ENCODE results near the gene U2AF2.

U2AF2 gene

GRCh38 chr19:55671054-55671378 lies 16.2 kb downstream of the U2AF2 start:
- Mint-ChIP-seq H3K4me1 (peaks cover 43% of the 10 kb centered on the region), H3K36me3 (ENCODE audit: low read depth) (peaks cover 33% of the 10 kb centered on the region), H3K27me3 (ENCODE audit: low read depth, poor library complexity) (peaks cover 3% of the 10 kb centered on the region), H3K4me3 (no peak overlapping the region), H3K27ac (peak overlapping the region; percentile 70), H3K9me3 (no peaks in the 10 kb centered on the region)
- DNase-seq = no peak
- TF ChIP-seq CTCF (IDR thresholded peaks at IDR 0.05) = no peak

- no peak overlapping the region for H3K4me3 Mint-ChIP-seq
- peaks cover 32% of the 10 kb centered on the region for H3K36me3 Mint-ChIP-seq (ENCODE audit: low read depth)
- TF ChIP-seq CTCF (IDR thresholded peaks at IDR 0.05) = no peak
- H3K27me3 Mint-ChIP-seq (ENCODE audit: low read depth, poor library complexity) = peaks cover 3% of the 10 kb centered on the region
- H3K9me3 Mint-ChIP-seq = no peaks in the 10 kb centered on the region
- DNase-seq = no peak
- H3K27ac Mint-ChIP-seq = peak overlapping the region; percentile 84
- H3K4me1 Mint-ChIP-seq = peaks cover 57% of the 10 kb centered on the region
Measured at GRCh38 chr19:55672418-55672817, 17.6 kb downstream of the U2AF2 start.

- Mint-ChIP-seq H3K4me1 (peaks cover 62% of the 10 kb centered on the region), H3K4me3 (peak overlapping the region; percentile 58), H3K27ac (peak overlapping the region; percentile 92), H3K9me3 (no peaks in the 10 kb centered on the region), H3K36me3 (ENCODE audit: low read depth) (peaks cover 33% of the 10 kb centered on the region), H3K27me3 (ENCODE audit: low read depth, poor library complexity) (peaks cover 3% of the 10 kb centered on the region)
- no peak for TF ChIP-seq CTCF (IDR thresholded peaks at IDR 0.05)
- DNase-seq = no peak
Measured at GRCh38 chr19:55673465-55673864, 18.6 kb downstream of the U2AF2 start.

GRCh38 chr19:55673889-55674288 lies 19.1 kb downstream of the U2AF2 start:
- no peak for TF ChIP-seq CTCF (IDR thresholded peaks at IDR 0.05)
- Mint-ChIP-seq H3K4me3 (peak overlapping the region; percentile 58), H3K4me1 (peaks cover 62% of the 10 kb centered on the region), H3K27me3 (ENCODE audit: low read depth, poor library complexity) (peaks cover 3% of the 10 kb centered on the region), H3K9me3 (no peaks in the 10 kb centered on the region), H3K27ac (peak overlapping the region; percentile 92), H3K36me3 (ENCODE audit: low read depth) (peaks cover 37% of the 10 kb centered on the region)
- DNase-seq = no peak

- no peaks in the 10 kb centered on the region for H3K9me3 Mint-ChIP-seq
- no peak for TF ChIP-seq CTCF (IDR thresholded peaks at IDR 0.05)
Measured at GRCh38 chr19:55674459-55674840, 19.6 kb downstream of the U2AF2 start.

GRCh38 chr19:55674841-55675660 lies 20.2 kb downstream of the U2AF2 start, which contains the start of gene EPN1:
Gene EPN1, plus strand, starts transcription at chr19:55675226. Its CDS starts 3,402 bp downstream, at chr19:55678628.
- Mint-ChIP-seq H3K27me3 (ENCODE audit: low read depth, poor library complexity) (peaks cover 3% of the 10 kb centered on the region), H3K9me3 (no peaks in the 10 kb centered on the region), H3K4me3 (peak within 1 kb of the TSS; percentile 98), H3K27ac (peak within 1 kb of the TSS; percentile 98), H3K4me1 (peaks cover 62% of the 10 kb centered on the region), H3K36me3 (ENCODE audit: low read depth) (peaks cover 46% of the 10 kb centered on the region)
- DNase-seq = peak; percentile 98
- TF ChIP-seq CTCF (IDR thresholded peaks at IDR 0.05) = no peak

More at GRCh38 chr19:55674459-55674840, 19.6 kb downstream of the U2AF2 start:
- peak overlapping the region; percentile 98 for H3K27ac Mint-ChIP-seq
- DNase-seq = peak; percentile 19
- peak overlapping the region; percentile 82 for H3K4me3 Mint-ChIP-seq
- H3K27me3 Mint-ChIP-seq (ENCODE audit: low read depth, poor library complexity) = peaks cover 3% of the 10 kb centered on the region
- H3K4me1 Mint-ChIP-seq = peaks cover 62% of the 10 kb centered on the region
- H3K36me3 Mint-ChIP-seq (ENCODE audit: low read depth) = peaks cover 42% of the 10 kb centered on the region

All from nephron progenitor cell (in vitro differentiated cells).